HG03196 (cell line): ENCODE results near the gene MTSS2.

Experiments
- ATAC-seq: cut with Tn5 transposase; IDR thresholded peaks from one replicate; pipeline ENCODE4 v1.9.1; 2021; ENCODE audit not compliant: unreplicated experiment

The MTSS2 gene

DNA sequence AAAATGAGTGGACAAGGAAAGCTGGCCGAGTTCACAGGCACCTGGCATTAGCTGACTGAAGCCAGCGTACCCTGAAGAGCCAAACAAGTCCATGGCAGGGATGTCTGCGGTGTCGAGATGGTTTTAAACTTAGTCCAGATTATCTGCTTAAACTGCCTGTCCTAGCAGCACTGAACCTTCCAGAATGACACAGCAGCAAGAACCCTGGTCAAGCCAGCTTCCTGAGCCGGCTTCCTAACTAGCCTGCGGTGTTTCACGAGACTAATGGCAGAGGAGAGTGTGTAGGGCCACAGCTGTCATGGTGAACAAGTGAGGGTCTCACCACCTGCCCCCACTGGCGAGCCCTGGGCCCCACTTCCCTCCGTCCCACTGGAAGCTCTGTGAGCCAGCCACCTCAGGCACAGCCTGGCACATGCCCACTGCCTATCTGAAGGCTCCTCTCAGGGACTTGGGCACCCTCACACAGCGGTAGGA is 28.8 kb upstream of the MTSS2 start:
- ATAC-seq: no peak

DNA sequence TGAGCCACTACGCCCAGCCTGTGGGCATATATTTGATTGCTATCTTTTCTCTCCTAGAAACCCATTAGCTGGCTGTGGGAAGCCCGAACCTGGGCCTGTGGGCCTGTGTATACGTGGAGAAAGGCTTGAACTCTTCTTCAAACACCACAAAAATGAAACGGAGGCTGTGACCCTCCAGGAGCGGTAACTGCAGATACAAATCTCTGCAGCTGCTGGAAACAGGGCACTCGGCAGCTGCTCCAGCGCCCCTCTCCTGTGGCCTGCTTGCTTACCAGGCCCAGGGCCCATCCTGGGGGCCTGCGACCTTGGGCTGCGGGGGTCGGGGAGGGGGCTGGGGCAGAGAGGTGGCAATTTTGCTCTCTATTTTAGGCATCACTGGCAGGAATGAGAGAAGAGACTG is 28.0 kb upstream of the MTSS2 start:
- ATAC-seq: no peak

DNA sequence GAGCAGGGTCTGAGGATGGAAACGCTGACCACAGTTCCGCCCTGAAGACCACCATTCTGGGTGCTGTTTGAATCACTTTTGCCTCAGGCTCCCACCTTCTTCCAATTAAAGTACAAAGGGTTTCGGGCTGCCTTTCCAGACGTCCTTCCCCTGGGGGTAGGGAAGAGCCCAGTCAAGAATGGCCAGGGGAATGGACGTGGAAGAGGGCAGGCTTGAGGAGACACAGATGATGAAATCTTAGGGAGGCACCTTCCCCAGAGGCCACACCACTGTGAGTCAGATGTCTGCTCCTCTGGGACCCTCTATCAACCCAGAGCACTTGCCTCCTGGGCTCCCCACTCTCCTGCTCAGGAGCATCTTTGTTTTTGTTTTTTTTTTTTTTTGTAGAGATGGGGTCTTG is 27.5 kb upstream of the MTSS2 start:
- no peak for ATAC-seq

DNA sequence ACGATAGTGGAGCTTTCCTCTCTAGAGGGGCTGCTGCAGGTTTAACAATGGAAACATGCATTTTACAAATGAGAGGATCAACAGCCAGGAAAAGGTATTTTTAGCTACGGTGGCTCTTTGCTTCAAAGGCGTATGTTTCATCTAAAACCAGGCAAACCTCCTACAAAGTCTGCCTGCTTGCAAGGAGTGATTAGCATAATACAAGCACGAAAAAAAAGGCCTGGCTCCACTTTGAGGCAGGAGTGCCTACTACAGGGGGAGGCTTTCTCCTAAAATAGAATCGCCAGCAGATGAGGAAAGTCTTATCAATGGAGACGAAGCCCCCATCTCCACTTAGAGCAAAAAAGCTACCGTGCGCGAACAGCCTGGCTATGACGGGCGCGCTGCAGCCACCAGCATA is 27.1 kb upstream of the MTSS2 start:
- ATAC-seq: no peak

DNA sequence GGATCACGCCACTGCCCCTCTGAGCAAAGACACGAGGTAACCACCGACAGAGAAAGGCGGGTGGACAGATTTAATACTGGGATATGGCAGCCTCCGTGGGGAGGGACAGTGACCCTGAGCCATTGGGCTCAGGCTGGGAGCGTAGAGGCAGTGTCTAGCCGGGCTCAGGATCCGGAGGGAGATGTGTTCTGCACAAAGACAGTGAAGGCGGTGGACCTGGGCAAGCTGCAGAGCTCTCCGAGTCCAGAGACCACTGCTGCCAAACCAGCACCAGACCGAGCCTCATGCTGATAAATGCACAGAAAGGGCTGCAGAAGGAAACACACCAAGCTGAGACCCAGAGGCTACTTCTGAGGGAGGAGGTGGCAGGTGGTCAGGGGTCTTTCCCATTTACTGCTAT is 26.5 kb upstream of the MTSS2 start:
- ATAC-seq: no peak

DNA sequence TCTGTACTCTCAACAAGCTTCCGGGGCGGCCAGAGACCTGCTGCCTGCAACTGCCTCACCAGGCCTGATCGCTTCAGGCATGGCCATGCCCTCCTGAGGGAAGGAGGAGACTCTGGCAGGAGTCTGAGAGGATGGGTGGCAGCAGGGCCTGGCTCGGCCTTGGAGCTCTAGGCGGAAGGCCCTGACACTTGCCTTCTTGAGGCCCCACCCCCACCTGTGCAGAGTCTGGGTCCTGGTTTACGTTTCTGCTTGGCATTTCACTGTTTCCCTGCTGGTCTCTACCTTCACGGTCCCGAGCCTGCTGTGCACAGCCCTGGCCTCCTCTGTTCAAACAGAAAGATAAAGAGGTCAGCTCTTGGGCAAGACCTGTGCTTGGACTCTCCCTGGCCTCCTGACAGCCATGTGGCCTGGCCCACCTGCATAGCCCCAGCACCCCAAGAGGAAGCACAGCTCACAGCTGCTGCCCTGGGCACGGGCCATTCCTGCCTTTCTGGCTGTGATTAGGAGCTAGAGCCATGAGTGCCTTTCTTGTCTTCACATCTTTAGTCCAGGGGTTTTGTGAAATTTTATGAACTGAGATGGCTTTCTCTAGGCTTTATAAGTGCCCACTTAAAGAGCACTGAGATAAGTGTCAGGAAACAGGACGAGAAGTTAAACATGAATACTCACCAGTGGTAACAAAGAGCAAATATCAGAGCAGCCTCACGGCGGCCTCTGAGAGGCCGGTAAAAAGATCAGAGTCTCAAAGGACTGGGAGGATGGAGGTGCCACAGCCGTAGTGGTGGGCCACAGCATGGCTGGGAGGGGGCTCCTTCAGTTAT is 25.6 kb upstream of the MTSS2 start:
- ATAC-seq: no peak

DNA sequence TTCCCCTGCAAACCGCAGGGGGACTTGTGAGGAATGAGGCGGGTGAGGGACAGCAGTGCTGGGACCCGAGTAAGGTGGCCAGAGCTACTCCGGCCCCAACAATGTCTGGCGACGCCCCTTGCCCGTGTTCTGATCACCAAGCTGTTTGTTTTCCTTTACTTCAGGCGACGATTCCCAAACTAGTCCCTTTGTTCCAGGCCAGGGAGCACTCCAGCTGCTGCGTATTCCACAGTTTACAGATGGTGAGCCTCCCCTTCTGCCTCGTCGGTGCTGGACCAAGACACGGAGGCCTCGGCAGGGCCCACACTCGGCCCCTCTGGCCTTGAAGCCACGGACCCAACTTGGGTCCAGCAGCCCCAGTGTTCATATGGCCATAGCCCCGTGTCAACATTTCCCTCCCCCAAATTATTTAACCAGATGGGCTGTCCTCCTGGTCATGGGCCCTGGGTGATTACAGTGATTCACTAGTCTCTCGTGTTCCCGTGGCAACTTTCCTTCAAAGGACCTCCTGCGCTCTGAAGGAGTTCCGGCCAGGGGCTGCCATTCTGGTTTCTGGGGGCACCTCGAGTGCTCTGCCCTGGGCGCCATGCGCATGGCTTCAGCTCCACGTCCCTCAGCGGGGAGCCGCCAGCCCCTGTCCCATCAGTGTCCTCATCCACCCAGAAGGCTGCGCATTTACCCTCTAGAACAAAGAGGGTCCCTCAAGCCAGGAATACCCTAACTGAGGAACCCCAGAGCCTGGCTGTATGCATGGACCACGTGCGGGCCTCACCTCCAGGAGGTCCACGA is 24.8 kb upstream of the MTSS2 start:
- no peak for ATAC-seq

DNA sequence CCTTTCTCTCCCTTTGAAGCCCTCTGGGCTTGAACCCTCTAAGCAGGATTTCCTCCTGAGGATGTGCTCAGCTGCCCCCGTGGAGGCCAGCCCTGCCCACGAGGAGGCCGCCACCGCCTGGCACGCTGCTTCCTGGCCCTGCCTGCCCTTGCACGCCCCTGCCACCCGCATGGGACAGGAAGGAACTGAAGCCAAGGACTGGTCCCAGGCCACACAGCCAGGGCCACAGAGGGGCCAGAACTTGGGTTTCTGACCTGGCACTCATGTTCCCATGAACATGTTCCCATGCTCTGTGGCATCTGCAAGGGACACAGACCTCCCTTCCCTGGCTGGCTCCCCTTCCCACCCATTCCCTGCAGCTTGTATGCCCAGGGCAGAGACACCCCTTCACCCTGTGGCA is 24.1 kb upstream of the MTSS2 start:
- no peak for ATAC-seq

DNA sequence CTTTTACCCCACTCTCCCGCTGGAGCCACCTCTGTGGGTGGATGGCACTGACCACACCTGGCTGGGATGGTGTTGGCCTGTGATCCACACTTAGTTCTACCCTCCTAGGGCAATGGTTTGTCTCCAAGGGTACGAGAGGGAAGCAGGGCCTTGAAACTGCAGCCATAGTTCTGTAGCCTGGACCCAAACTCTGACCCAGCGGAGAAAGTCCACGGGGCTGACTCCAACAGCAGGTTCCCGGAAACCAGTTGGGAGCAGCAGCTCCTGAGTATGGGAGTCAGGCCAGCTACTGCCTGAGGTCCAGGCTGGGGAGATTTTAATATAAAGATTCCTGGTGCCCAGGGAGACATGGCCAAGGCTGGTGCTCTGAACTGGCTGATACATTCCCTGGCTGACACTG is 23.6 kb upstream of the MTSS2 start:
- no peak for ATAC-seq

DNA sequence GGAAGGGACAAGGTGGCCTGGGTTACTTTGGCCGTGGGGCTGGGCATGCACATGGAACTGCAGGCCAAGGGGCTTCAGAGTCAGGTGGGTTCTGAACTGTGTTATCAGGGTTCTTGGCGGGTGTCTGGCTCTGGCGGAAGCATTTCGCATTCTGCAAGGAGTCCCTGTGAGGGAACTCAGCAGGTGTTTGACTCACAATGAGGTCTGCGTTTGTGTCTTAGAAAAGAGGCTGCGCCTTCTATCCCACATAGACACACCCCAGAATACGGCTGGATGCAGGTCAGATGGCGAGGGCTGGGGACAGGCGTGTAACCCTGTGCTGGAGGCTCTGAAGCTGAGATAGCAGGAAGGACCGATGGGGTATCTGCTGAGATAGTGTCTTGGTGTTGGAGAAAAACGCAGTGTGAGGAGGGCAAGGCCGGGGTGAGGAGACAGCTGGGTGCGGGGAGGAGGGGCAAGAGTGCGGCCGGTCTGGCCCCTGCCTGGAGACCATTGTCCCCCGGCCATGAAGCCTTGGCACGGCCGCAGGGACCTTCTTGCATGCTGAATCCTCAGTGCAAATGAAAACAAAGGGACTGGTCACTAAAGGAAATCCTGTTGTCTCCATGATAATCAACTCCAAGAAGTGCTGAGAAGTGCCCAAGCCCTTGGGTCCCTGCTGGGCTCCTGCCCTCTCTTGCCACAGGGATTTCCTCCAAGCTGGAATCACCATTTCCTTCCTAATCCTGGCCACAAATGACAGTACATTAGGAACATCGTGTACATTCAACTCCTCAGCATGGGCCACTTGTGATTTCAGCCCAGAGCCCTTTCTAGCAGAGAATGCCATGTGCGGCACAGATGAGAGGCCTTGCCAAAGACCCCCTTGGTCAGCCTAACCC is 22.8 kb upstream of the MTSS2 start:
- no peak for ATAC-seq

DNA sequence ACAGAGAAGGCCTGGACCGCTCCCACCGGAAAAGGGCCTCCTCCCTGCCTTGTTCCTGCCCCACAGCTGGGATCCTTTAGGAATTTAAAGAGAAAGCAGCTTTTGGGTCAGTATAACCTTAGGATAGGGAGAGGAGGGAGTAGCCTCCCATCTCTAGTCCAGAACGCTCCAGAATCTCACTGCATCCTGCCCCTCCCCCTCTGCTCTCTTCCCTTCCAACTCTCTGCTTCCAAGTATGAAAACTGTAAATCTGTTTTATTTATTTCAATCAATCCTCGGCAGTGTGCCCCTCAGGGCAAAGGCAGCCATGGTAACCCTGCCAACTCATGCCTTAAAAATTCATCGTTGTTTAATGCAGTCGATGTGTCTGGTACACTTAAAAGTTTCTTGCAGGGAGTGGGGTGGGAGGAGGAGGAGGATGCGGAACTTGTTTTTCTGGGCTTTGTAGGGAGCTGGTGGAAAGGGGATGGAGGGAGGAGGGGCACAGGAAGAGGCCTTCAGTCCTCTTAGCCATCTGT is 21.2 kb upstream of the MTSS2 start:
- ATAC-seq: no peak

DNA sequence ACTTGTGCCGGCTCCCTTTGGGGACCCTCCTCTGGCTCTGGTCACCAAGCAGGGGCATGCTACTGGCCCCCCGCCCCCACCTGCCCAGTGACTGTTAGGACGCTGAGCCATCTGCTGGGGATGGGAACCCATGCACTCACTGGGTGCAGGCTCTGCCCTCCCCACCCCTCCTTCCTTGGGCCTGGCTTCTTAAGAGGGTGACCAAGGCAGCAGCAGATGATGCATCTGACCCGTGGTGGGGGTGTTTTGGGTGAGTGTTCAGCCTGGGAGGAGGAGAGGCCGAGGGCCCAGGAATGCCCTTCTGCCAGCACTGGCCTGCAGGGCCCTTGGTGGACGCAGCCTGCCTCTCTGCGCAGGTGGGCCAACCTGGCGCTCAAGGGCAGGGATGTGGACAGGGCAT is 19.2 kb upstream of the MTSS2 start:
- no peak for ATAC-seq

DNA sequence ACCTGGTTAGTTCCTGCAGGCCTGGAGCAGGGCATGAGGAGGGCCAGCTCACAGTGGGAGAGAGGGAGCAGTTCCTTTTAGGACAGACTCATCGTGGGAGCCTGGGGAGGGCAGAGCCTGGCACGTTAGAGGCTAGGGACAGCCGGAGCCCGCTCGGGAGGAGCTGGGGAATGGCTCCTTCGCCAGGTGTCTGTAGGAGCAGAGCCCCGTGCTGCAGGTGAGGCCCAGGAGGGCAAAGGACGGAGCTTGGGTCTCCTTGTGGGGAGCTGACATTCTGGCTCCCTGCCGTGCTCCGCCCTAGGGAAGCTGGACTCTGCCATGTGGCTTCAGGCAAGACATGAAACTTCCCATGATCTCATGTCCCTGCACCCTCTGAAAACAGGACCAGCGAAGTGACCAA is 18.7 kb upstream of the MTSS2 start:
- ATAC-seq: no peak

DNA sequence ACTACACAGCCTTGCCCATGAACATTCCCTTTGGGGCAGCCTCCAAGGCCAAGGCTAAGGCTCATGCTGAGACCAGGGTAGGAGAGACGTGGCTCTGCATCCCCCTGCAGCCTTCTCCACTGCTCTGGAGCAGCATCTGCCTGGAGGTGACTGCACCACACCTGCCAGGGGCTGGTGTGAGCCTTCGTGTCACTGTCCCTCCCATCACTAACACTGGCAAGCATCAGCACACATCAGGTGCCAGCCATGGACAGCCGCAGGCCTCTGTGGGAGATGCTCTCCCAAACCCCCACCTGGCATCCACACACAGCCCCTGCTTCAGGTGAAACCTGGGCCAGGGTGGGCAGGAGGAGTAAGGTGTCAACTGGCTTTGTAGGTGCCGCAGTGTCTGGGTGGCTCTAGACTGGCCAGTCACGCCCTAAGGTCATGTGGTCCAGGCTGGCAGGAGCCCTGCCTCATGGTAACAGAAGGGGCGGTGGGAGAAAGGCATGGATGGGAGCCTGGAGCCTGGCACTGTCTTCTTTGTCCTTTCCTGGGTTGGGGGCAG is 18.1 kb upstream of the MTSS2 start:
- no peak for ATAC-seq

DNA sequence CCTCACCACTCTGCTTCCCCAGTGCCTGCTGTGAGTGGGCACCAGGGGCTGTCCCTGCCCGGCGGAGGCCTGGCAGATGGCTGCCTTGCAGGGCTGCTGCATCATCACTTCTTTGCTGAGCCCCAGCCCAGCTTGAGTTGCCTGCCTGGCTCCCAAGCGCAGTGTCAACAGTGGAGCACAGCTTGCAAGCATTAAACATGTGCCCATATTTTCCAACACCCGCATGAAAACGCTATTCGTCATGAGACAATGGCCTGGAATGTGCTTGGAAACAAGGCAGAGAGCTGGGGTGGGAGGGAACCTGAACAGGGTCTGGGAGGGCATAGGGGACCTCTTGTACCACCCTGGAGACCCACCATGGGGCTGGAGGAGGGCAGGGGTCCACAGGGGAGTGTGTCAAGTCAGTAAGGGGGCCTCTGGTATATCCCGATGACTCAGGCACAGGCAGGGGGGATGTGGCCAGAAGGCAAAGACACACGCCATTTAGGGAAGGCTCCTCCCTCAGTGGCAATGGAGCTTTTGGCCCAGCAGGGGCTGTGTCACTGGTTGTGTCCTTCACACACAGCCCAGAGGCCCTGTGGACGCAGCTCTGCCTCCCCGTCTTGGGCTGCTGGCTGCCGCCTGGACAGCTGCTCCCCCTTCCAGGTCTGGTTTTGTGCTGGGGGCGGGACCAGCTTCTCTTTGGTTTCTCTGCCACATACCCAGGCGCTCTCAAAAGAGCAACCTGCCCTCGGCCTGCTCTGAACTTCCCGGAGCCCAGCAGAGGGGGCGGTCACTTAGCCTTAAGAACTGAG is 17.4 kb upstream of the MTSS2 start:
- no peak for ATAC-seq

DNA sequence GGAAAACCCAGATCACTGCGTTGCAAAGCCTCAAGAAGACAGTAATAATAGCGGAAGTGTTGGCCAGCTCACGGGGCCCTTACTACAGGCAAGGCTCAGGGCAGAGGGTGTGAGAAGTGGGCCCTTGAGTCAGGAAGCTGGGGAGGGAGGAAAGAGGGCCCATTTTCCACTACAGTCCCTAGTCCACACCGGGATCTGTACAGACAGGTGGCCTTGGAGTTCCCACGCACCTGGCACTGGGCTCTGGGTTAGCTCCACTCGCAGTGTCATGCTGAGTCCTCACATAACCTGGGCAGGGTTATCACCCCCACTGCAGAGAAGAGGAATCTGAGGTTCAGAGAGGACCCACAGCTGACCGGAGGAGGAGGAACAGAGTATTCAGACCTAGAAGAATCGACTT is 16.8 kb upstream of the MTSS2 start:
- no peak for ATAC-seq

DNA sequence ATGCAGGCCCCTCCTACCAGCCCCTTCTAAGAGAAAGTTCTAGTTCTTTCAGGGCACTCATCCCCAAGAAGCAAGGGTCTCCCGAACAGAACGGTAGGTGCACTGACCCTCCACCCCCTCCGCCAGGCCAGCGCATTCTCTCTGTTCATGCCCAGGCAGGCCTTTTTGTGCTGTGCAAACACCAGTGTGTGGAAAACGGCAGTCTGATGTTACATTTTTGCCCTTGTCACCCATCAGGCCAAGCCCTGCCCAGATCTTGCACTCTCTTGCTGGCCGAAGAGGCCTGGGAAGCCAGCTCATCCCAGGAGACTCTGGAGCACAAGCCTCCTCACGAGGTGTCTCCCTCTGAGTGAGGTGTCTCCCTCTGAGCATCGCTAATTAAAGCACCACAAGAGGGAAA is 16.1 kb upstream of the MTSS2 start:
- ATAC-seq: no peak

DNA sequence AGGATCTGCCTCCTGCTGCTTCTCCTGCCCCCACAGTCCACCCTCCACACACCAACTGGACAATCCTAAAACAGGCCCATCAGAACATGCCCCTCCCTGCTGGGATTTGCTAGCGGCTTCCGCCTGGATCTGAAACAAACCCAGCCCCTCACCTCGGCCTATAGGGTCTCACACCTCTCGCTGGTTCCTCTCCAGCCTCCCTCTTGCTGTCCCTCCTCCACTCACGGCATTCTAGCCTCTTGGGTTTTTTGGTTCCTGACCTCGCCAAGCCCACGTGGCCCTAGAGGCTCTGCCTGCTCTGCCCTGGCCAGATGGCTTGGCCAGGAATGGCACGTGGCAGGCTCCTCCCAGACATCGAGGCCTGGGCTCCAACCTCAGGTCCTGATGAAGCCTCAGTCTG is 15.7 kb upstream of the MTSS2 start:
- ATAC-seq: no peak

DNA sequence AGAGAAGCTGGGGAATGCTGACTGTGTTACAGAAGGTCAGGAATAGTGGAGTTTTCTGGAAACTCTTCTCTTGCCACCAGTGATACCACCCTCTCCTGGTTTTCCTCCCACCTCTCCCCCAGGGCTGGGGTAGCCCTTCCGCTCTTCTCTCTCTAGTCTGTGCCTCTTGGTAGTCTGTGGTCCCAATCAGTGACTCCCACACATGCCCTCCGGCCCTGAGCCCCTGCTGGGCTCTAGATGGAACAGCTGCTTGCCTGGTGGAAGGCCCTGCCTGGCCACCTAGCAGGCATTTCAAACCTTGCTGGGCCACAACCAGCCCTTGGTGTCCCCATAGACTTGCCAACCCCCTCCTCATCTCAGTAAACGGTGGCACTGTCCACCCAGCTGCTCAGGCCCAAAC is 15.2 kb upstream of the MTSS2 start:
- no peak for ATAC-seq
